ENCODE measurements around the gene SEC11C.

SEC11C gene

DNA sequence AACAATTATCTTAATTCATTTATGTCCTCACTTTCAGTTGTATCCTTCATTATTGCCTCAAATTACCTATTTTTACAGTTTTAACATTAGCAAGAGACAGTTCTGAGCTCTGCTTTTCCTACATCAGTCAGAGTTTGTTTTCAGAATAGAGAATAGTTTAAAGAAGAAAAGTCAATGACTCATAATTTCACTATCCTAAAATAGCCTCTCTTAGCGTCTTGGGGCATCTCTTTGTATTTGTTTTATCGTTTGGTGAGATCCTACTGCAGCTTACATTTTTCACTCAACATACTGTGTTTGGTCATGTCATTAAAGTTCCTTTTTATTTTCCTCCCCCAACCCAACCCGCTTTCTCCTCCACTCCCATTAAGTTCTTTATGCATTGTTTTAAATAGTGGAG, 3.8 kb downstream of the SEC11C start:
- no peak for DNase-seq (ENCODE audit: extremely low read depth in 1 of 2, low read depth in 1 of 2)

DNA sequence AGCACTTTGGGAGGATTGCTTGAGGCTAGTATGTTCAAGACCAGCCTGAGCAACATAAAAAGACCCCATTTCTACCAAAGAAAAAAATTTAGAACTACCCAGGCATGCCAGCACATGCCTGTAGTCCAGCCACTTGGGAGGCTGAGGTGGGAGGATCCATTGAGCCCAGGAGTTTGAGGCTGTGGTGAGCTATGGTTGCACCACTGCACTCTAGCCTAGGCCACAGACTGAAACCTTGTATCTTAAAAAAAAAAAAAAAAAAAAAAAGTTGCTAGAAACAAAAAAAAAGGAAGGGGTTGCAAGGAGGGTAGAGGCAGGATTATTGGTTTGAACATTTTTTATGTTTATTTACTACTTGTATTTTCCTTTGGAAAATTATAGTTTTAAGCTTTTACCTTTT, 4.8 kb downstream of the SEC11C start:
- DNase-seq (ENCODE audit: extremely low read depth in 1 of 2, low read depth in 1 of 2): no peak

GRCh38 chr18:59145055-59145454, 5.4 kb downstream of the SEC11C start:
- DNase-seq (ENCODE audit: extremely low read depth in 1 of 2, low read depth in 1 of 2): no peak

DNA sequence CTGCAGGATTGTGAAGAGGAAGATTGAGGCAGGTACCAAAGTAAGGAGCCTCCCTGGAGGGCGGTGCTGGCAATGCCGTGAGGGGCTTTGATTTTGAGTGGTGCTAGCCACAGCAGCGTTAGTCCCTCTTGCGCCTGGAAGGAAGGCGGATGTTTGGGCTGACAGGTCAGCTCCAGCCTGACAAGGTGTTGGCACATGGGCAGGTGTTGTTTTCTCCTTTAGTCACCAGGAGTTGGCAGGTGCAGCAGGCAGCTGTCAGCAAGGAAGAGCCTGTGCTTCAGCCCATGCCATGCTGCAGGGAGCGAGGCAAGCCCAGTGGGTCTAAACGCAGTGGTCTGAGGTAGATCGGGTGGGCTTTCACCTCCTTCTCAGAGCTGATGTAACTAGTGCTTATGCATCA, 8.5 kb downstream of the SEC11C start:
- no peak for DNase-seq (ENCODE audit: extremely low read depth in 1 of 2, low read depth in 1 of 2)

DNA sequence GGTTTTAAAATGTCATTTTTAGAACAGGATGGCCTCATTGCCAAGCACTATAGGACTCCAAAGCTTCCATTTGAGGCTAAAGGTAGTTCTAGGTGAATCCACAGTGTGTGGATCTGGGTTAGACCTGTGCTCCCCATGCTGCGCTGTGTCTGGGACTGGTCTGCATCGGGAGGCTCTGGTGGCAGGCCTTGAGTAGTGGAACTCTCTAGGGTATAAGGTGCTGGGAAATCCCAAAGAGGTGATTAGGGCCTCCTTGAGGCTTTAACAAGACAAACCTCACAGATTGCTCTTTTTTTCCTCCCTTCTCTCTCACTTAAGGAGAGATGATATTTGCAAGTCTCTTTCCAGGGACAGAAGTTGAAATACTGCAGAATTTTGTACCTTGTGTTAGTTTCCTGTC, 9.3 kb downstream of the SEC11C start:
- no peak for DNase-seq (ENCODE audit: extremely low read depth in 1 of 2, low read depth in 1 of 2)

GRCh38 chr18:59149416-59149815, 9.7 kb downstream of the SEC11C start:
- no peak for DNase-seq (ENCODE audit: extremely low read depth in 1 of 2, low read depth in 1 of 2)

- no peak for DNase-seq (ENCODE audit: extremely low read depth in 1 of 2, low read depth in 1 of 2)
Measured at GRCh38 chr18:59150236-59150635, 10.6 kb downstream of the SEC11C start.

- no peak for DNase-seq (ENCODE audit: extremely low read depth in 1 of 2, low read depth in 1 of 2)
Measured at GRCh38 chr18:59155153-59155552, 15.5 kb downstream of the SEC11C start.

DNA sequence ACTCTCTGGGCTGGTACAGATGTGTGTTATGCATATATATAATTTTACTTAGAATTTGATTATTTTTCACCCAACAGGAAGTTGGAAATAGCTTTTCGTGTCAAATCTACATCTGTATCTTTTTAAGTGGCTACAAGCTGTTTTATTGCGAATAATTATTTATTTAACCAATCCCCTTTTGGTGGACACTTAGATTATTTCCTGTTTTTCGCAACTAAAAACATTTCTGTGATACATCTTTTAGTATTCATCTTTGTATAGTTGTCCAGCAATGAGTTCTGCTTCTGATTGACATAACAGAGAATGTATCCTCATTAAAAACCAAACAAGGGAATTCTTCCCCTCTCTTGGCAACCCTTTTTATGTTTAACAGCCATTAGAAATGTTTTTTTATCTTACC, 16.6 kb downstream of the SEC11C start:
- DNase-seq (ENCODE audit: extremely low read depth in 1 of 2, low read depth in 1 of 2): no peak

DNA sequence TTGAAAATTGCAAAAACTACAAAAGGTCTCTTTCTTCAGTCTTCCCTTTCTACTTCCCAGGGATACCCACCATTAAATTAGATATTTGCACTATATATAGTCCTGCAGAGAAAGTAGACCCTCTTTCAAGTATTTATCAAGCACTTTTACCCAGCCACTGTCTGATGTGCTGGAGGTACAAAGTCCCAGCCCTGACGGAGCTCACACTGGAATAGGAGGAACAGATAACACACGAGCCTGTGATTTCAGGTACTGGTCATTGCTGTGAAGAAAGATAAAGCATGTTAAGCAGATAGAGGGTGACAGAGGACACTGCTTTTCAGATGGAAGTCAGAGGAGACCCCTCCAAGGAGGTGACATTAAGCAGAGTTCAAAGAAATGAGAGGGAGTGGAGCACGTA, 19.6 kb downstream of the SEC11C start:
- no peak for DNase-seq (ENCODE audit: extremely low read depth in 1 of 2, low read depth in 1 of 2)

GRCh38 chr18:59159986-59160385, 20.3 kb downstream of the SEC11C start:
- DNase-seq (ENCODE audit: extremely low read depth in 1 of 2, low read depth in 1 of 2): no peak

DNA sequence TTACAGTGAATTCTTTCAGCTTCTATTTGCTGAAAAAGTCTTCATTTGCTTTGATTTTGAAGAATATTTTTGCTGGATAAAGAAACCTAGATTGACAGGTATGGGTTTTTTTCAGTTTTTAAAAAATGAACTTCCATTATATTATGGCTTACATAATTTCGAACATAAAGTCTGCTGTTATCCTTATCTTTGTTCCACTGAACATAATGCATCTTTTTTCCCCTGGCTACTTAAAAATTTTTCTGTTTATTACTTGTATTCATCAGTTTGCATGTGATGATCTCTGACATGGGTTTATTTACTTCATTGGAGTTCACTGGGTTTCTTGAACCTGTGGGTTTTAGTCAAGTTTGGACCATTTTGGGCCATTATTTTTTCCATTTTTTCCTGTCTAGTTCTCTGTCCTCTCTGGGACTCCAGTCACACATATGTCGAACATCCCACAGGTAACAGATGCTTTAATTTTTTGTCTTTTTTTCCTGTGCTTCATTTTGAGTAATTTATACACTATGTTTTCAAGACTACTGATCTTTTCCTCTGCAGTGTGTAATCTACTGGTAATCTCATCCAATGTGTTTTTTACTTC, 33.1 kb downstream of the SEC11C start:
- DNase-seq (ENCODE audit: extremely low read depth in 1 of 2, low read depth in 1 of 2): no peak

GRCh38 chr18:59177485-59177884, 37.8 kb downstream of the SEC11C start:
- DNase-seq (ENCODE audit: extremely low read depth in 1 of 2, low read depth in 1 of 2): no peak

GRCh38 chr18:59180150-59180845, 40.6 kb downstream of the SEC11C start:
- DNase-seq (ENCODE audit: extremely low read depth in 1 of 2, low read depth in 1 of 2): no peak

DNA sequence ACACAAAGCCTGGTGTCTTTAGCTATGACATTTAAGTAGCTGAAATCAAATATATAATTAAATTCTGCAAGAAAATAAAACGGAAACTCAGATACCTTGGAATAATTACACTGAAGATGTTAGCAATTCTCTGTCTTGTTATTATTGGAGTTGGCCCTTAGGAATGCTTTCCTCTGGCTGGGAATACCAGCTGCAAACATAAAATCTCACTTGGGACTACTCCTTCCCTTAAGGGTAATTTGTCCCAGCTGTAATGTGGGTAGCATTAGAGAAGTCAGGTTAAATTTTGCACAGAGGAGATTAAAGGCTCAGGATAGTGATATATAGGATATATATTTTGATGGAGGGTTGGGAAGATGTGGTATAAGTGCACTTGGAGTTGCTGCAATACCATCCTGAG, 43.0 kb downstream of the SEC11C start:
- no peak for DNase-seq (ENCODE audit: extremely low read depth in 1 of 2, low read depth in 1 of 2)

DNA sequence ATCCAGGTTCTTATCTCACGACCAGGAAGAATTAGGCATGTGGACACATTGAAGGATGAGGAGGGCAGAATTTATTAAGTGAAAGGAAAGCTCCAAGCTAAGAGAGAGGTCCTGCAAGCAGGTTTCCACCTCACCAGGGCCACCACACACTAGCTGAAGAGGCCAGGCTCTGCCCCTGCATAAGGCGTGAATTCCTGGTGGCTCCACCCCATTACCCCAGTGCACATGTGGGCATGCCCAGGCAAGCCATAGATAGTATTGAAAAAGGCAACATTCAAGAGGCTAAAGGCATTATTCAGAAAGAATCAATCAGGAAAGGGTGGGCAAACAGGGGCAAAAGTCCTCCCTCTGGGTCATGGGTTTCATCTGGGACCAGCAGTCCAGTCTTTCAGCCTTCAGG, 49.3 kb downstream of the SEC11C start:
- no peak for DNase-seq (ENCODE audit: extremely low read depth in 1 of 2, low read depth in 1 of 2)

GRCh38 chr18:59189746-59190145, 50.1 kb downstream of the SEC11C start:
- no peak for DNase-seq (ENCODE audit: extremely low read depth in 1 of 2, low read depth in 1 of 2)

- DNase-seq (ENCODE audit: extremely low read depth in 1 of 2, low read depth in 1 of 2): no peak
Measured at GRCh38 chr18:59196161-59196725, 56.6 kb downstream of the SEC11C start.

DNA sequence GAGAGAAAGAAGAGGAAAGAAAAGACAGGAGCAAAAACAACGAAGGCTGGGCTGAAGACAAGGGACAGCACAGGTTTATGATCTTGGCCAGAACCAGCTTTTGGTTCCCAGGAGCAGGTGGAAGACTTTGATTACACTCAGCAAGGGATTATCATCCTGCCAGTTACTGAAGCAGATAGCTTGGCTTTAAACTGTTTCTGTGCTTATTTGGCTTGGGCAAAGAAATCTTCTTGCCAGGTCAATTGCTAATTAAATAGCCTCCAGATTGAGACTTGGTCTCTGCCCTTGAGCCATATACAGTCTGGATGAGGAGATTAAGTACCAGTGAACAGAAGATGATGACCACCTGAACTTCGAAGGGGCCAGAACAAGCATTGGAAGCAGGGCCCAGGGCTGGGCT, 58.0 kb downstream of the SEC11C start:
- DNase-seq (ENCODE audit: extremely low read depth in 1 of 2, low read depth in 1 of 2): no peak

DNA sequence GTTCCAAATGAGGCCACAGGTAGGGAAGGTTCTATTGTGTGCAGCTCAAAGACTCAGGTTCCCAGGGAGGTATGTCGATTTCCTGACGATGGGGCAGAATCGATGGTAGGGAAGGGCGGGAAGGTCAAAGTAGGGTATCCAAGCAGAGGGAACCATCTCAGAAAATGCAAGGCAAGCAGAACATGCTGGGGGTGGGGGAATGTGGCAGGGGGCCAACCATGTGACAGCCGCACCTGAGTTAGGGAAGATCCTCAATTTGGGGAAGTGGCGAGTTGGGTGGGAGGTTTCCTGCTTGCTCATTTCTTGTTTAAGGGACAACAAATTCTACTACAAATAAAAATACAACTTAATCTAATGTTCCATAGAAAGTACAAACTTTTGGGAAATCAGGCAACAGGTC, 58.5 kb downstream of the SEC11C start:
- no peak for DNase-seq (ENCODE audit: extremely low read depth in 1 of 2, low read depth in 1 of 2)

DNA sequence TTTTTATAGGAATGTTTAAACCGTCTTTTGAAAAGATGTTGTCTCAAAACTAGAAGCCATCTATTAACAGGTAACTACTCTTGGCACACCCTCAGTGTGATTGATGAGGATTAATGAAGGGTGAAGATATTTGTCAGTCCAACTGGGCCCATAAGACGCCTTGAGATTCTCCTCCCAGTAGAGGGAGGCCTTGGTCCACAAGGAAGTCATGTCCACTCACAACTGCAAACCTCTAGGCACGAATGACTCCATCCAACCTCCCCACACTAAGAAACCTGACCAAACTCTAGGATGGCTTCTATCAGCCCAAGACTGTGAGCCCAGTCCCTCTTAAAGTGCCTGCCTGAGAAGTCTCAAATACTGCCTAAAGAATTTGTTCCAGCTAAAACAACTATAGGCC, 61.1 kb downstream of the SEC11C start:
- DNase-seq (ENCODE audit: extremely low read depth in 1 of 2, low read depth in 1 of 2): no peak

DNA sequence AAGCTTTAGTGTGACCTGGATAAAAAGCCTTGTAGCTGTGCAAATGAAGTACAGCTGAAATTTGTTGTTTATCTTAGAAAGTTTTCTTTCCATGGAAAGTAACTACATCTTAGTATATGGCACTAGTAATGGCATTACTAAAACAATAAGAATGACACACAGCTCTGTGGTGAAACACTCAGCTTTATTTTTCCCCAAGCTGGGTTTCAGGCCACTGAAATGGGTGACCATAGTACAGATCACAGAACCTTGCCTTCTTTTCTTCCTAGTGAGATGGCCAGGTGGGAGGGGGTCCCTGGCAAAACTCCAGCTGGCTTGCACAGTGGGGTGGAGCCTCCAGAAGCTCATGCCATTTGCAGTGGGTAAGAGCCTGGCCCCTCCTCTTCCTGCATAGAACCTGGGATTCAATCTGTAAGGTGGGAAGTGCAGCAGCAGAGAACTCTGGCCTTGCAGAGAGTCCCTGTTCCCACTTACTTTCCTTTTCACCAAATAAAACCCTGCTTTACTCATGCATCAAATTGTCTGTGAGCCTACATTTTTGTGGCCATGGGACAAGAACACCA, 62.7 kb downstream of the SEC11C start:
- DNase-seq (ENCODE audit: extremely low read depth in 1 of 2, low read depth in 1 of 2): no peak

All from activated CD8-positive, alpha-beta memory T cell treated with anti-CD3 and anti-CD28 coated beads for 1 hour (primary cell).